AG10803 (cell line): ENCODE results near the gene SORBS1.
A peak's percentile ranks its signal among the peaks of the same experiment; 100 is the strongest.

Experiments used
- DNase-seq: peaks from one replicate; pipeline ENCODE4 v3.0.0; 2010; ENCODE audit warnings: low read depth
- H3K4me3 ChIP-seq: 2 replicates; pipeline ENCODE4 v1.5.1; 2011; ENCODE audit warnings: mild to moderate bottlenecking, low read length, control low read depth
- TF ChIP-seq, protein P1 (sequence below): conservative IDR thresholded peaks from 2 replicates; pipeline ENCODE4 v1.5.1; 2011; ENCODE audit warnings: mild to moderate bottlenecking, low read length, control low read depth, inconsistent platforms

Gene SORBS1

DNA sequence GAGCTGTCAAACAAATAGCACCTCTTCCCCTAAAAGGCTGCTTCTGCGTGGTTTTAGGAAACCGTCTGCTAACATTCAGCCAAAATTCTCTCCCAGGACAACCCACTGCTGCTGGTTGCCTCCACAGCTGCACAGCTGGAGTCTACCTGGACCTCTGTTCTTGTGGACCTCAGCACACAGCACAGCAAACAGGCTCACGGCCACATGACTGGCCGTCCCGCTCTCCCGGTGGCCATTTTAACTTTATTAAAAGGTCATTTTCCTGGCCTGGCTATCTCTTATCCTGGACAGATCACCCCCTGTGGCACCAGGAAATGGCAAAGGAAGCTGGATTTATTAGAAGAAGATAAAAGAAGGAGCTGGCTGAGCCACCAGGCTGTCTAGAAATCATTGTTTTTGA is 27.6 kb downstream of the SORBS1 start:
- TF ChIP-seq, protein P1, sequence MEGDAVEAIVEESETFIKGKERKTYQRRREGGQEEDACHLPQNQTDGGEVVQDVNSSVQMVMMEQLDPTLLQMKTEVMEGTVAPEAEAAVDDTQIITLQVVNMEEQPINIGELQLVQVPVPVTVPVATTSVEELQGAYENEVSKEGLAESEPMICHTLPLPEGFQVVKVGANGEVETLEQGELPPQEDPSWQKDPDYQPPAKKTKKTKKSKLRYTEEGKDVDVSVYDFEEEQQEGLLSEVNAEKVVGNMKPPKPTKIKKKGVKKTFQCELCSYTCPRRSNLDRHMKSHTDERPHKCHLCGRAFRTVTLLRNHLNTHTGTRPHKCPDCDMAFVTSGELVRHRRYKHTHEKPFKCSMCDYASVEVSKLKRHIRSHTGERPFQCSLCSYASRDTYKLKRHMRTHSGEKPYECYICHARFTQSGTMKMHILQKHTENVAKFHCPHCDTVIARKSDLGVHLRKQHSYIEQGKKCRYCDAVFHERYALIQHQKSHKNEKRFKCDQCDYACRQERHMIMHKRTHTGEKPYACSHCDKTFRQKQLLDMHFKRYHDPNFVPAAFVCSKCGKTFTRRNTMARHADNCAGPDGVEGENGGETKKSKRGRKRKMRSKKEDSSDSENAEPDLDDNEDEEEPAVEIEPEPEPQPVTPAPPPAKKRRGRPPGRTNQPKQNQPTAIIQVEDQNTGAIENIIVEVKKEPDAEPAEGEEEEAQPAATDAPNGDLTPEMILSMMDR, result no peak
- DNase-seq, result no peak

DNA sequence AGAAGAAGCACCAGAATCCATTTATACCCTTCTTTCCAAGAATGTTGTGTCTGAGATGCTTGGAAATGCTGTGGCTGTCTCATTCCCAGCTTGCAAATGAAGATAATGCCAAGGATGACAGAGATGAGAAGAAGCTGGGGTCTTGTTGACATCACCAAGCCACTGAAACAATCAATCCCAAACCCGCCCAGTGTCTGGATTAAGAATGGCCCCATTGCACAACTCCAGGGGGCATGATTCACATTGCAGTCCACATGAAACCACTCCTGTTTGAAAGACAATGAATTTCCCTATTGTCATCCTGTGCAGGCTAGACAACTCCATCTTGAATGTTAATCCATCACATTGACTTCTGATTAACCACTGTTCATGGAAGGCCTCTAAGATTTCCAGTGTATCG is 28.6 kb downstream of the SORBS1 start:
- no peak overlapping the region for H3K4me3 ChIP-seq
- TF ChIP-seq, protein P1, result no peak
- peak; percentile 6 for DNase-seq

More for the DNA sequence above, 27.6 kb downstream of the SORBS1 start:
- H3K4me3 ChIP-seq, result no peak overlapping the region

DNA sequence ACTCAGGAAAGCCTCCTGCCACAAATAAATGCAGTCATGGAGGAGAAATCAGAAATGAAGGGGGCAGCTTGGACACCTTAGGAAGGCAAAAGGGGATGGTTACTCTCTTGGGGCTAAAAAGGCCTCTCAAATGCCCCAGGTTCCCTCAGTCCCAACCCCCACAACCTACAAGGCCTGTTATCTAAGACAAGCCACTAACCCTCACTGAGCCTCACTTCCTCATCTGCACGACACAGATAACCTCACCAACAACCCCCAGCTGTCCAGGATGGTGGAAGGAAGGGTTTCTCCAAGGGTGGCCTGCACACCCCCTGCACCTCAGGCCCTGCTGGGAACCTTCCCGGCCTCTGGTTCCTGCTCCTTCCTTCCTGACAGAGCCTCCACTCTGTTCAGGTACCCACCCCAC is 29.2 kb downstream of the SORBS1 start:
- TF ChIP-seq, protein P1, result no peak
- no peak for DNase-seq
- no peak overlapping the region for H3K4me3 ChIP-seq

DNA sequence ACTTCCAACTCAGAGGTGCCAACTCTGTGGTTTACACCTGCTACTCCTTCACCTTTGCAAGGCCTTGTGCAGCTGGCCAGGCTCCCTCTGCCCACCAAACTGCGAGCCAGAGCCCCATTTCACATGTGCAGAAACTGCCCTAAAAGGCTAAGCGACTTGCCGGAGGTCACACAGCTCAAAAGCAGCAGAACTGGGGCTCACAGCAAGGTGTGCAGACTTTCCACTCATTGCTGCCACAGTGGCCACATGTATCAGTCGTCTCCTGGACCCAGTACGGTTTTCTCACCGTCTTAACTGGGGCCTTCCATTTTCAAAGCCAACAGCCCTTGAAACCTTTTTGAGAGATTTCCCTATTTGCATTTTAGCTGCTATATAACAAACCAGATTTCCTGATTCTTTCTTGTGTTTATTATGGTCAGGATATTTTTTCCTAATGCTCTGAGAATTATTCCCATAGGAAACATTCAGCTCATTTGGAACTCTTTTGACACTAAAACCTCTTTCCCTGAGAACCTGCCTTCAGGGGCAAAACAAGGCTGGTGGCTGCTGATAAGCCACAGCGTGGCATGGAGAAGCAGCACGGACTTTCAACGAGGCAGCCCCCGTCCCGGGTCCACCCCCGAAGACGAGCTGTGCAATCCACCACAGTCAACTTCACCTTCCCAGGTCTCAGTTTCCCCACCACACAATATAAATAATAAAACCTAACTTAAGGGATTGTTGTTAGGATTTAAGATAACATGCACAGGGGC is 29.9 kb downstream of the SORBS1 start:
- no peak for DNase-seq
- H3K4me3 ChIP-seq, result no peak overlapping the region
- TF ChIP-seq, protein P1, result no peak

DNA sequence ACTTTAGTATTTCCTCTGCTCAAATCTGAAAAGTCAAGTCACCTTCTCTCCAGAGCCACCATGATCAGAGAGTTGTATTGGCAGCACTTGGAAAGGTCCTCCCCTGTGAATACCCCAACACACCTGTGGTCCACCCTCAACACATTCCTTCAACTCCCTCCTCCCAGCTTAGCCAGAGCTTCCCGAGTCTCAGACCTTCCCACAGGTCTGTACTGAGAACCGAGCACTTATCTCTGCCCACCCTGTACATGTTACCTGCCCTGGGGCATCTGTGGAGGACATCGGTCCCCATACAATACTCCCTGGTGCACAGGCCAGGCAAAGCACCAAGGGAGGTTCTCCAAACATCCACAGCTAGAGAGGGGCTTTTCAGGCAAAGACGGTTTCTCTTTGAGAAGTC is 30.6 kb downstream of the SORBS1 start:
- H3K4me3 ChIP-seq, result no peak overlapping the region
- DNase-seq, result no peak
- TF ChIP-seq, protein P1, result no peak

DNA sequence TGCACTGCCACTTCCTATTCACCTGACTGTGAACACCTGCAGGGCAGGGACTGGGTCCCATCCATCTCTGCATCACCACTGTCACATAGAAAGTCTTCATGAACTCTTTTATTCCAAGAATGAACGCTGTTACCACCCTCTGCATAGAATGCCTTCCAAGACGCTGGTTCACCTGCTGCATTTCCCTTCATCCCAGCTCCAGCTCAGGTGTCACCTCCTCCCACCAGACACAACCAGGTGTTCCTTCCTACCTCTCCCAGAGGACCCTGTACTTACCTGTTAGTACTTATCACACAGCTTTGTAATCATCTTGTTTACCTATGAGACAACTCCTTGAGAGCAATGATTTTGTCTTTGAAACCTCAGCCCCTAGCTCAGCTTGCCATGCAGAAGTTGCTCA is 31.1 kb downstream of the SORBS1 start:
- no peak for DNase-seq
- no peak overlapping the region for H3K4me3 ChIP-seq
- TF ChIP-seq, protein P1, result no peak

DNA sequence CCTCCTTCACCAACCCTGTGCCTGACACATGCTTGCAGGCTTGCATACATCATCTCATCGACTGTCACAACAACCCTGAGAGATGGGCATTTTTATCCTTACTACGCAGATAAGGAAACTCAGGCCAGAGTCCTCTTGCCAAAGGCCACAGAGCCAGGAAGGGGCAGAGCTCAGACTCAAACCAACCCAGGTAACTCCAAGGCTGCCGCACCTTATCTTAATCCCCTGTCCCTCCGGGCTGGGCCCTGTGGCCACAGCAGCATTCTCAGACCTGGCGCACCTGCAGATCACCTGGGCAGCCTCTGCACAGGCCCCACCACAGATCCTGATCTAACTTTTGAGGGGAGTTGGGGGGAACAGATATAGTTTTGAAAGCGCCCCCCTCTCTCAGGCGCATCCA is 35.1 kb downstream of the SORBS1 start:
- no peak for DNase-seq
- TF ChIP-seq, protein P1, result no peak
- H3K4me3 ChIP-seq, result no peak overlapping the region
